GM23338 (cell line): ENCODE data around the gene XPC. TPM values are rescaled to one million over a fixed set of nuclear protein-coding genes. Genes with fewer than 3 reads are reported as not detected.

Source experiments
- ATAC-seq: fragments of 200-7000 bp; cut with Tn5 transposase; 3 replicates; pipeline ENCODE4 v1.9.1; 2020
- DNase-seq: peaks from one replicate; pipeline ENCODE4 v3.0.0-alpha.2; 2015; ENCODE audit warnings: low spot score
- H2AFZ ChIP-seq: fragments of 200-600 bp; sonication (generic); 2 replicates; pipeline ENCODE4 v1.8.0; 2016; ENCODE audit warnings: antibody characterized with exemption, mild to moderate bottlenecking, moderate library complexity
- H3F3A ChIP-seq: fragments of 200-600 bp; sonication (generic); replicated peaks from 2 replicates; pipeline ENCODE4 v1.8.0; 2017; ENCODE audit warnings: antibody characterized with exemption, mixed run types, low read depth
- H3K27ac ChIP-seq: fragments of 200-600 bp; sonication (generic); 2 replicates; pipeline ENCODE4 v1.6.1; 2016; ENCODE audit warnings: low read depth
- H3K27me3 ChIP-seq: fragments of 200-600 bp; sonication (generic); 2 replicates; pipeline ENCODE4 v1.8.0; 2016; ENCODE audit warnings: mild to moderate bottlenecking, mixed run types, moderate library complexity; ENCODE audit not compliant: insufficient read depth
- H3K36me3 ChIP-seq: fragments of 200-600 bp; sonication (generic); 2 replicates; pipeline ENCODE4 v1.8.0; 2016; ENCODE audit warnings: mild to moderate bottlenecking; ENCODE audit not compliant: insufficient read depth
- H3K4me1 ChIP-seq: fragments of 200-600 bp; sonication (generic); 2 replicates; pipeline ENCODE4 v1.8.0; 2016; ENCODE audit warnings: mild to moderate bottlenecking, moderate library complexity; ENCODE audit not compliant: insufficient read depth
- H3K4me2 ChIP-seq: fragments of 200-600 bp; sonication (generic); 2 replicates; pipeline ENCODE4 v1.7.1; 2017; ENCODE audit warnings: mixed run types
- H3K4me3 ChIP-seq: fragments of 200-600 bp; sonication (generic); 2 replicates; pipeline ENCODE4 v1.6.1; 2016; ENCODE audit warnings: mixed run types
- H3K79me2 ChIP-seq: fragments of 200-600 bp; sonication (generic); replicated peaks from 2 replicates; pipeline ENCODE4 v1.8.0; 2017; ENCODE audit warnings: mild to moderate bottlenecking; ENCODE audit not compliant: insufficient read depth
- H3K9me2 ChIP-seq: fragments of 200-600 bp; sonication (generic); 2 replicates; pipeline ENCODE4 v1.8.0; 2017; ENCODE audit not compliant: insufficient read depth
- H4K20me1 ChIP-seq: fragments of 200-600 bp; sonication (generic); replicated peaks from 2 replicates; pipeline ENCODE4 v1.8.0; 2017; ENCODE audit warnings: mild to moderate bottlenecking; ENCODE audit not compliant: insufficient read depth
- H3K27ac Mint-ChIP-seq: 2 replicates; pipeline ENCODE4 v1.8.0; 2020; ENCODE audit warnings: inconsistent platforms, mild to moderate bottlenecking, moderate library complexity, mixed read lengths
- H3K27me3 Mint-ChIP-seq: 3 replicates; pipeline ENCODE4 v1.8.0; 2022; ENCODE audit warnings: low read depth, mild to moderate bottlenecking, moderate library complexity, mixed read lengths, inconsistent platforms; ENCODE audit not compliant: insufficient read depth, poor library complexity
- H3K36me3 Mint-ChIP-seq: 3 replicates; pipeline ENCODE4 v1.8.0; 2021; ENCODE audit warnings: low read depth, mild to moderate bottlenecking, inconsistent platforms, moderate library complexity, mixed read lengths
- H3K4me1 Mint-ChIP-seq: 3 replicates; pipeline ENCODE4 v1.8.0; 2020; ENCODE audit warnings: mild to moderate bottlenecking, inconsistent platforms, mixed read lengths
- H3K4me3 Mint-ChIP-seq: 3 replicates; pipeline ENCODE4 v1.8.0; 2021; ENCODE audit warnings: moderate library complexity, mild to moderate bottlenecking, inconsistent platforms, mixed read lengths
- H3K9me3 Mint-ChIP-seq: 3 replicates; pipeline ENCODE4 v1.8.0; 2020; ENCODE audit warnings: moderate library complexity, mild to moderate bottlenecking, inconsistent platforms, mixed read lengths
- CREB1 ChIP-seq: fragments of 250-450 bp; sonication (Bioruptor Pico); IDR thresholded peaks from 2 replicates; pipeline ENCODE4 v1.5.0; 2020; ENCODE audit warnings: low read depth, mild to moderate bottlenecking, moderate library complexity
- CTCF ChIP-seq, 2 experiments: fragments of 200-600 bp in 1 of 2; sonication (generic) in 1 of 2; conservative IDR thresholded peaks; 2 replicates each; pipeline versions ENCODE4 v1.5.1 to v1.6.1; 2016 to 2017; ENCODE audit warnings: antibody characterized with exemption in 2 of 2, low read depth in 2 of 2, mild to moderate bottlenecking in 2 of 2, moderate library complexity in 1 of 2
- ETS1 ChIP-seq: IDR thresholded peaks from 2 replicates; pipeline ENCODE4 v1.6.1; 2016; ENCODE audit warnings: antibody characterized with exemption
- EZH2 ChIP-seq: fragments of 200-600 bp; sonication (generic); IDR thresholded peaks from one replicate; pipeline ENCODE4 v1.8.0; 2017; ENCODE audit warnings: antibody characterized with exemption, mild to moderate bottlenecking, low read depth; ENCODE audit not compliant: unreplicated experiment
- EZH2phosphoT487 ChIP-seq: fragments of 200-600 bp; sonication (generic); IDR thresholded peaks from one replicate; pipeline ENCODE4 v1.8.1; 2018; ENCODE audit warnings: antibody characterized with exemption; ENCODE audit not compliant: unreplicated experiment
- NANOG ChIP-seq: IDR thresholded peaks from 2 replicates; pipeline ENCODE4 v1.6.1; 2016; ENCODE audit warnings: antibody characterized with exemption, borderline replicate concordance
- POLR2AphosphoS5 ChIP-seq: IDR thresholded peaks from 2 replicates; pipeline ENCODE4 v1.6.1; 2016; ENCODE audit warnings: antibody characterized with exemption, low read depth
- REST ChIP-seq: IDR thresholded peaks from one replicate; pipeline ENCODE4 v1.6.1; 2018; ENCODE audit warnings: antibody characterized with exemption; ENCODE audit not compliant: unreplicated experiment
- STAT1 ChIP-seq: IDR thresholded peaks from one replicate; pipeline ENCODE4 v1.6.1; 2016; ENCODE audit warnings: antibody characterized with exemption; ENCODE audit not compliant: unreplicated experiment
- ZNF114 ChIP-seq: fragments of 250-450 bp; sonication (Bioruptor Pico); IDR thresholded peaks from 2 replicates; pipeline ENCODE4 v1.5.0; 2020; ENCODE audit warnings: mild to moderate bottlenecking, moderate library complexity
- polyA plus RNA-seq: library from polyadenylated mRNA; unstranded; fragments of >200 nt; fragmentation: Nextera tagmentation; extraction: Ambion mirVana; gene quantifications from 2 replicates; pipeline ENCODE4 v1.2.1, GENCODE V29; 2016
- total RNA-seq: library from RNA; depleted of rRNA; stranded (reverse); fragments of >200 nt; shearing (Covaris generic); gene quantifications from 2 replicates; pipeline ENCODE4 v1.2.3, GENCODE V29; 2014

The XPC gene
- total and polyA plus RNA-seq, 2 experiments from 2014 or later = 34.9 to 41.5 TPM

- TF ChIP-seq REST = no peak
- TF ChIP-seq ETS1 = no peak
- TF ChIP-seq ZNF114 (CRISPR knock-in tag) = no peak
- TF ChIP-seq EZH2 = no peak
Observed at GRCh38 chr3:14126887-14127505, 51.4 kb downstream of the XPC start (continued).

GRCh38 chr3:14126017-14126886 is 52.1 kb downstream of the XPC start:
- peak overlapping the region; percentile 98 for H3K4me2 ChIP-seq
- peak overlapping the region; percentile 97 for H3K4me3 ChIP-seq
- H3K27me3 Mint-ChIP-seq = peaks cover 17% of the 10 kb centered on the region
- peaks cover under 1% of the 10 kb centered on the region; the same call in 1 of the 3 replicates for H3K9me3 Mint-ChIP-seq
- peak overlapping the region; percentile 84 for H3K27ac Mint-ChIP-seq
- no peak overlapping the region for H2AFZ ChIP-seq
- H3K36me3 Mint-ChIP-seq = peaks cover 45% of the 10 kb centered on the region
- peaks cover 8% of the 10 kb centered on the region; the same call in 1 of the 2 replicates for H4K20me1 ChIP-seq
- no peaks in the 10 kb centered on the region for H3K27me3 ChIP-seq
- peaks cover 32% of the 10 kb centered on the region for H3K4me1 Mint-ChIP-seq
- ATAC-seq (no peak), DNase-seq (no peak)
- TF ChIP-seq POLR2AphosphoS5 (no peak), STAT1 (no peak), NANOG (no peak), CREB1 (CRISPR knock-in tag) (no peak), CTCF (conservative IDR thresholded peaks at IDR 0.05; ENCODE audit: low read depth in 2 of 2) (no peak), EZH2phosphoT487 (no peak)
- peaks cover 56% of the 10 kb centered on the region for H3K79me2 ChIP-seq
- H3K4me3 Mint-ChIP-seq = peak overlapping the region; percentile 98
- no peak overlapping the region for H3K27ac ChIP-seq
- H3F3A ChIP-seq = no peaks in the 10 kb centered on the region
- no peaks in the 10 kb centered on the region for H3K9me2 ChIP-seq
- H3K36me3 ChIP-seq = peaks cover 4% of the 10 kb centered on the region; the same call in 1 of the 2 replicates
- H3K4me1 ChIP-seq = peaks cover 19% of the 10 kb centered on the region
